BJ (cell line): Measurements from ENCODE around the gene GNL1. TPM values are rescaled to one million over a fixed set of nuclear protein-coding genes. Genes with fewer than 3 reads are reported as not detected.

Experiments used
- CTCF ChIA-PET: fragments of 350-600 bp; formaldehyde crosslinking; extraction: SDS; loops from one replicate; lab custom pipeline; 2021; ENCODE audit warnings: antibody characterized with exemption, inconsistent platforms; lab: Yijun Ruan, JAX
- POLR2A ChIA-PET: fragments of 300-600 bp; sonication (Branson Sonifier 250); formaldehyde crosslinking; extraction: SDS; loops from one replicate; lab custom pipeline; 2021; ENCODE audit warnings: antibody characterized with exemption; lab: Charles Lee
- DNase-seq: peaks from one replicate; pipeline ENCODE4 v3.0.0-alpha.2; 2011; ENCODE audit warnings: low read depth
- H3K27me3 ChIP-seq: 2 replicates; pipeline ENCODE4 v1.6.0; 2011; ENCODE audit warnings: low read length; ENCODE audit not compliant: control insufficient read depth, insufficient read depth
- H3K36me3 ChIP-seq: 2 replicates; pipeline ENCODE4 v1.5.1; 2011; ENCODE audit warnings: low read length; ENCODE audit not compliant: control insufficient read depth, insufficient read depth
- H3K4me3 ChIP-seq: 2 replicates; pipeline ENCODE4 v1.5.1; 2011; ENCODE audit warnings: low read depth, mild to moderate bottlenecking, control low read depth, low read length
- CTCF ChIP-seq: IDR thresholded peaks from 2 replicates; pipeline ENCODE4 v1.5.1; 2011; ENCODE audit warnings: low read depth, mild to moderate bottlenecking, control low read depth, inconsistent platforms, low read length, moderate library complexity; ENCODE audit not compliant: insufficient read depth
- polyA plus RNA-seq: library from polyadenylated mRNA; depleted of rRNA; stranded (reverse); fragments of >200 nt; gene quantifications from 2 replicates; pipeline ENCODE4 v1.2.3, GENCODE V29; 2011

GNL1 gene
- polyA plus RNA-seq, 1 experiment = 47.6 TPM

- ChIA-PET POLR2A (no interaction called here), CTCF (interaction anchor here (0.6 to 5.3 kb wide), 7 partner anchors 10 to 73 kb away, joined by 3 to 37 read pairs (median 6); no protein-coding TSS in a partner anchor)
- Histone ChIP-seq H3K4me3 (peak overlapping the region; percentile 65), H3K27me3 (no peaks in the 10 kb centered on the region), H3K36me3 (peaks cover 18% of the 10 kb centered on the region)
- peak; percentile 19; the same call in 1 of the 2 replicates for TF ChIP-seq CTCF
- DNase-seq = no peak
Observed at GRCh38 chr6:30554962-30555815, 1.1 kb downstream of the GNL1 start.

GRCh38 chr6:30554404-30554803 is 1.9 kb downstream of the GNL1 start:
- ChIA-PET CTCF (interaction anchor here (1.4 to 5.3 kb wide), 6 partner anchors 9 to 73 kb away, joined by 4 to 37 read pairs (median 7); no protein-coding TSS in a partner anchor), POLR2A (no interaction called here)
- no peak for DNase-seq

GRCh38 chr6:30548375-30548774 is 7.9 kb downstream of the GNL1 start:
- Histone ChIP-seq H3K4me3 (no peak overlapping the region), H3K36me3 (peaks cover 29% of the 10 kb centered on the region), H3K27me3 (no peaks in the 10 kb centered on the region)
- ChIA-PET POLR2A (interaction anchor here (0.7 kb wide), 1 partner anchor 32 kb away, joined by 3 read pairs; no protein-coding TSS in a partner anchor), CTCF (interaction anchor here (1.6 to 11.2 kb wide), 2 partner anchors 16 to 65 kb away, joined by 7 to 263 read pairs; no protein-coding TSS in a partner anchor)
- no peak for TF ChIP-seq CTCF
- DNase-seq = no peak

More at GRCh38 chr6:30554404-30554803, 1.9 kb downstream of the GNL1 start:
- Histone ChIP-seq H3K27me3 (no peaks in the 10 kb centered on the region), H3K36me3 (peaks cover 19% of the 10 kb centered on the region), H3K4me3 (no peak overlapping the region)
- TF ChIP-seq CTCF = no peak

GRCh38 chr6:30547454-30547853 is 8.8 kb downstream of the GNL1 start:
- Histone ChIP-seq H3K4me3 (no peak overlapping the region), H3K27me3 (no peaks in the 10 kb centered on the region), H3K36me3 (peaks cover 21% of the 10 kb centered on the region)
- DNase-seq = no peak
- no peak for TF ChIP-seq CTCF
- ChIA-PET CTCF (interaction anchor here (1.0 to 11.2 kb wide), 5 partner anchors 15 to 64 kb away, joined by 3 to 263 read pairs (median 4); no protein-coding TSS in a partner anchor), POLR2A (no interaction called here)
